Suppressor macrophage (primary cell): ENCODE results near the gene PPP3R2.
"Not testable (repeated sequence)": the region's sequence is repeated elsewhere in the genome, so short reads cannot be mapped to it uniquely, and the experiment has no call there.

Source experiments
- DNase-seq, 4 experiments: peaks; one replicate each; pipeline ENCODE4 v3.0.0-alpha.2; 2020 to 2022

The PPP3R2 gene

DNA sequence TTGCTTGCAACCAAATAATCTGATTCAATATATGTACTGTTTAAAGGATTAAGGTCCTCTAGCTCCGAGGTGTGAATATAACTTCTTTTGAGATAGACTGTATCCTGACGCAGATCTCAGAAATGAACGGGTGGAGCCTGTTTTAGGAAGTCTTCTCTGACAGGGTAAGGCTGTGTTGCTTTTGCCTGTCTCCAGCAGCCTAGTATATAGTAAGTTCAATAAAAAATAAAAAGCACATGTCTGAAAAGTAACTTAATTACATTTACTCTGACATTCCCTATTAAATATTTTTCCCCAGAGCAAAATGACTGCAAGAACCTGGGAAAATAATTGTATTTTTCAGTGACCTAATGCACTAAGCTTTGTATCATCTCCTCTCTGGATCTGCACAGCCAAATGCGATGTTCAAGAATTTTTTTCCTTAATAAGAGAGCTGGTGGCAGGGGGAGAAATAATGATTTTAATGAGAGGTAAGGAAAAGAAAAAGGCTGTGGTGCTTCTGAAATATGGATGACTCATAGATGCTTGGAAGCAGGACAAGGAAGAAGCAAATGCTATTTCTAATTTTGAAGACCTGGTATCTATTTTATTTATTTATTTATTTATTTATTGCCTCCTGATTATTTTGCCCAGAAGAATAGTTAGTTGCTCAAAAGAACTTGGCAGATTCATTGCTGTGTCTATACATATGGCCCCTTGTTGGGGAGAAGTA, 7.3 kb downstream of the PPP3R2 start:
- no peak for DNase-seq

DNA sequence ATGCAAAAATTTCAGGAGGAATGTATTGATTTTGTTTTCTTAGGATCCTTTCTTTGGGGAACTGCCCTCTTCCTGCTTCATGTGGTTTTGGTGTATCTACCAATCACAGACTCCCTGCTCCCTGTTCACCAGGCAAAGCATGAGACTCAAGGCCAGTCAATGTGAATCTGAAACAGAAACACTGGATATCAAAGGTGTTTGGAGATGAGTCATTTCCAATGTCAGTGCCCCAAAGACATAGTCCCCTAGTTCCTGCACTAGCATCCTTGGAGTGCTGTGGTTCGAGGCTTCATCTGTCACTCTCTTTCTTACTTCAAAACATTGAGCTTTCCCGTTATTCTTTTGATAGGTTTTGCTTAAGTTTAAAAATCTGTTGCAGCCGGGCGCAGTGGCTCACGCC, 8.1 kb downstream of the PPP3R2 start:
- DNase-seq, result peak in 3 of 4 experiments; percentile 22 to 47 (median 31)

DNA sequence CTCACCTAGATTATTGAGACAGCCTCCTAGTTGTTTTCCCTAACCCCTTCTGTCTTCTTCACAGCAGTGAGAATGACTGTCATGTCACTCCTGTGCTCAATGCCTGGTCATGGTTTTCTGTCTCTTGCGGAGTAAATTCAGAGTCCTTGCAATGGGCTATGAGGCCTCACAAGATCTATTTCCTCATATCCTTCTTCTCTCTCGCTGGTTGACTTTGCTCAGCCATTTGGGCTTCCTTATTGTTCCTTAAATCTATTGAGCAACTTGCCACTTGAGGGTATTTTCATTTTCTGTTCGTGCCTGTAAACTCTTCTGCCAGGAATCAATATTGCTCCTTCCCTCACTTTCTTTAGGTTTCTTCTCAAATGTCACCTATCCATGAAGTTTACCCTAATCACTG, 9.0 kb downstream of the PPP3R2 start:
- DNase-seq, result peak; percentile 81 to 95 (median 88)

DNA sequence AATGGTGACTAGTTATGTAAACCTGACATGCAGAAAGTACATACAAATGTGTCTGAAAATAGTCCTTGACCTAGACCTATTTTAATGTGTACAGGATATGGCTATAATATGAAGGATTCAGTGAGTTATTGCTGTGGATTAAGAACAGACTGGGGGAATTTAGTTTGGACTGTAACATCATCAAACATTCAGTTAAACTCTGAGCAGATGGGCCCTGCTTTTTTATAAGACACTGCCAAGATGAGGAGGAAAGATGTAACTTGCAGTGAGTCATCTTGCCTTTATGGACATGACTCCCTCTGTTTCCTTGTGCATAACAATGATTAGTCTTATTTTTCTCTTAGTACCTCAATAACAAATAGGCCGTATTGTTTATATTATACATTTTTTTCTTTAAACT, 12.2 kb downstream of the PPP3R2 start:
- DNase-seq, result peak in 2 of 4 experiments; percentile 11 to 23

DNA sequence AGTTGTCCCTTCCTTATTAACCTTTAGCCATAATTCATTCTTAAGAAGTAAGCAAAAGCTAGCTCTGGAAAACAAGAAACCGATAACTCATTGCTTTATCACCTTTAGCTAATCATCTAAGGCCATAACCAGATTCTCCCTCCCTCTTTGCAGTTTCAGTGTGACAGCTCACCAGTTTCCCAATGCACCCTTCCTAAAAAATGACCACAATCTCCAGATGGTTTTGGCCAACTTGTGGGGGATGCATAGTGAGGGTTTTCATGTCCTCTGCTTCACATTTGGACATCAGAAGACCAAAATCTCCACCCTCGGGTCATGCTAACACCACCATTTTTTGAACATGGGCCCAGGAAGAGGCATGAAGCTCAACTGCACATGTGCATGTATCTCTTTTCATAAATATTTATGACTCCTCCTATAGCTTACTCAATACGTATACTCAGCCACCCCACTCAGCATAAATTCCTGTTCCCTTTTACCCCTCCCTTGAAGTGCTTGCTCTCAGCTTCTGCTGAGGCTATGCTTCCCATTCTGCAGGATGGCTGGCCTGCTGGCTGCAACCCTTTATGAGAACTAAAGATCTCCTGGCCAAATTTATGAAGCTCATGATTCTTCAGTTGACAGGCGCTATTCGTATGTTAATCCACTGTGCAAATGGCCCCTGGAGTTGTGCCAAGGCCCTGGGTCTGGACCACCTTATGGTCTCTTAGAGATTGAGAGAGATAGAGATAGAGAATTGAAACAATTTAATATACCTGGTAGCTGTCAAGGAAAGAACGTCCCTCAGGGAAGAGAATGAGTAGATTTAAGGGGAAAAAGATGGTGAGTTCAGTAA, 14.8 kb downstream of the PPP3R2 start:
- peak; percentile 68 to 87 (median 82) for DNase-seq

DNA sequence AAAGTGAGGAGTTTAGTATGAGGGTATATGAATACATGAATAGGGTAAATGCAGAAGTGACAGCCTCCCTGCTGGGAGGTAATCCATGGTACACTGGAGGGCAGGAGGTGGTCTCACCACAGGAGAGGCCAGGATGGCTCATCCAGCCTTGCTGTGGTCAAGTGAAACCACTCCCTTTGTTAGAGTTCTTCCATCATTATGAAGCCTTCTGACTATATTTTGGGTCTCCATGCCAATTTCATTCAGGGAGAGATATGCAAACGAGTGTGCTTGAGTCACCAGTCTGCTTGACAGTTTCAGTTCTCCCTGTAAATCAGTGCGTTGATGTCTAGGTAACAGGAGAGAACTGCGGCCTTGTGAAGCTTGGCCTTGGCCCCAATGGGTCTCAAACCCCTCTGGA, 16.4 kb downstream of the PPP3R2 start:
- peak in 3 of 4 experiments; percentile 13 to 33 (median 20) for DNase-seq

DNA sequence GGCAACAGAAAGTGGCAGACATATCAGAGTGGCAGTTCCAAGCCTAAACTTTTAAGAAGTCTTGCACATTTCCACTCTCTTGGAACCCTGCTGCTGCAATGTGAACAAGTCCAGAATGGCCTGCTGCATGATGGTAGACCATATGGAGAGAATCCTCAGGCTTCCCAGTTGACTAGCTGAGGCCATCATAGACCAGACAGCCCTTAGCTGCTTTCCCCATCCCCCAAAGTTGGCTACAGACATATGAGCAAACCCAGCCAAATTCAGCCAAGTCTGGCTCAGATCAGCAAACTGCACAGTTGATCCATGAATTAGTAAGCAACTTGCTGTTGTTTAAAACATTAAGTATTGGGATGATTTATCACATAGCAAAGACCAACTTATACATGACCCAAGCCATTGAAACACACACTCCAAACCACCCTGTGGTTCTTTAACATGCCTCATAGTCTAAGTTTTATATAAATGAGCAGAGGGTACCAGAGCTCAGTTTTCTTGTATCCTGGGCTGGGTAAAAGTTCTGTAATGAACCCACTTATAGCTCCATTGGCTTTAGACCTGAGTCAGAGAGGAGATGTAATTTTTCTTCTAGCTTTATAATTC, 19.9 kb downstream of the PPP3R2 start:
- no peak for DNase-seq

DNA sequence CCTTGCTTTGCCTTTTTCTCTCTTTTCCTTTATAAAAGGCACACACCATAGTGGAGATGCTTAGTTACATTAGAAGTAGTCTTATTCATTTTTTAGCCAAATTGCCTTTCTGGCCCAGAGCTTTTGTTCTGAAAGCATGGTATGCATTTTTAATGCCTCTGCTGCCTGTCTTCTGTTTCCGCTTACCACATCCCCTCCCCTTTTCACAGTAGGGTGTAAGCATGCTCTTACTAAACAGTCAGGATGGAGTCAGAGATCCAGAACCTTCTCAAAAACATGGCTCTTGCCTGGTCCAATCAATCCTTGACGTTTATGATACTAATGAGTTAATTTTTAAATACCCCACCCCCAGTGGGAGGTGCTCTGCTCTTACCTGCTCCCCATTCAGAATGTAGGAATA, 22.5 kb downstream of the PPP3R2 start:
- no peak for DNase-seq

DNA sequence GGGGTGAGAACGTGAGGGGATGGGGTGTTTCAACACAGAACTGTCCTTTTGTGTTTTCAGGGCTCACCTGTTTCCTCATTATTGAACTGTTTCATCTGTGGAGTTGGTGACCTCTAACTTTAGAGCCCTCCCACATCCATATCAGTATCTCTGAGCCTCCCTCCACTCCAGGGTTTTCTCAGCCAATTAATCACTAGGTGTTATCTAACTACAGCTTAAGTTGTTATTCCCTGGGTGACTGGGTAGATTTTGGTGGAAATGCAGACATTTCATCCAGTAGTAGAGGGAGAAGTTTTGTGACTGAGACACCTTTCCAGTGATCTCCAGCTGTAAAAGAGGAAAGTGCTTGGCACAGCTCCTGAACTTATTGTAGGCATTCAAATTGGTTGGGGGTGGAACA, 23.7 kb downstream of the PPP3R2 start:
- DNase-seq, result no peak

DNA sequence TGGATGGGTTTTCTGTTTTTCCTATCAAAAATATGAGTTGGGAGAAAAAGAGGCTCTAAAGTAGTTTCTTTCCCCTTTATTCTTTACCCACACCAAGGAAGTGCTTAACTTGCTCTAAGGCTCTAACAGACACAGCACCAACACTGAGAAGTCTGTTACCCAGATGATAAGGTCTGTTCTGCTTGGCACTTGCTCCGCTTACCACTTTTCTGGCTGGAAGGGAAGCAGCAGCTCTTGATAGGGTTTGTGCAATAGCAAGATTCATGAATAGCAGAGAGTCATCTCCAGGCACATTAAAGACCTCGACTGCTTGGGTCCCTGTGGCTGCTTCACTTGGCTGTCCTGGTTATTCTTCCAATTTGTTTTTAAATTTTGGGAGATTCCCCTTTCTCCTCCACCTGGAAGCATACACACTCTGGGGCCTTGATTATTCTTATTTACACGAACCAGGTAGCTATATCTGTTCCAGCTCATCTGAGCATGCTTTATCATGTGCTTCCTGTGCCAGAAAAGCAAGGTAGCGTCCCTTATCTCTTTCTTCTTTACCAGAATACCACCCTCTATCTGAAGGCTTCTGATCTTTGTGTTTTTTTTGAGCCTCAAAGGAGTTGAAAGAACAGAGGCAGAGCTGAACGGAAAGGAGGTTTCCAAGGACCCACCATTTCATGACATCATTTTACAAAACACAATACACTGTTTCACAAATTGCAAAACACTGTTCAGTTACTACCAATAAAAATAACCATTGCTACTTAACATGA, 24.8 kb downstream of the PPP3R2 start:
- DNase-seq, result no peak

DNA sequence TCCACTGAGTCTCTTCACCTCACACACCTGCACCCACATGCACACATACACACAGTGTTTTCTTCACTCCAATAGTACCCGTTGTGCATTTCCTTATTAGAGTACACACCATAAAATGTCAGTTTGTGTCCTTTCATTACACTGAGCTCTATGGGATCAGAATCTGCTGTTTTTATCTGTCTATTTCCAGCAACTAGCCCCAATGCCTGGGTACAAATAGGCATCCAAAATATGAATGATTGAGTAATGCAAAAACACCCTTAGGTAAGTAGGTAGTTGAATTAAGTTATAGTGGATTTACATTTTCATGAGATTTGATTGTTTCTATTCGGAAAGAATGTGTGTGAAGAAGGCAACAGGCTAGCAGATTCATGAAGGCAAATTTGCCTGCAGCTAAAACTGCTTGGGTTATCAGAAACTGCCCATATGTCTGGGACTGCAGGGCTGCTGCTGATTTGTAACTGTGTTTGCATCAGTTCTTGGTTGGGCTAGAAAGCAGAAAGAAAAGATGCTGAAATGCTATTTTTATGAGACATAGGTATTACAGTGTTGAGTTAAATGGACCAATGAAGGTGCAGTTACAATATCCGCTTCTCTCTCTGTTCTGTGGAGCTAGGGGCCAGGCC, 26.9 kb downstream of the PPP3R2 start:
- no peak for DNase-seq

DNA sequence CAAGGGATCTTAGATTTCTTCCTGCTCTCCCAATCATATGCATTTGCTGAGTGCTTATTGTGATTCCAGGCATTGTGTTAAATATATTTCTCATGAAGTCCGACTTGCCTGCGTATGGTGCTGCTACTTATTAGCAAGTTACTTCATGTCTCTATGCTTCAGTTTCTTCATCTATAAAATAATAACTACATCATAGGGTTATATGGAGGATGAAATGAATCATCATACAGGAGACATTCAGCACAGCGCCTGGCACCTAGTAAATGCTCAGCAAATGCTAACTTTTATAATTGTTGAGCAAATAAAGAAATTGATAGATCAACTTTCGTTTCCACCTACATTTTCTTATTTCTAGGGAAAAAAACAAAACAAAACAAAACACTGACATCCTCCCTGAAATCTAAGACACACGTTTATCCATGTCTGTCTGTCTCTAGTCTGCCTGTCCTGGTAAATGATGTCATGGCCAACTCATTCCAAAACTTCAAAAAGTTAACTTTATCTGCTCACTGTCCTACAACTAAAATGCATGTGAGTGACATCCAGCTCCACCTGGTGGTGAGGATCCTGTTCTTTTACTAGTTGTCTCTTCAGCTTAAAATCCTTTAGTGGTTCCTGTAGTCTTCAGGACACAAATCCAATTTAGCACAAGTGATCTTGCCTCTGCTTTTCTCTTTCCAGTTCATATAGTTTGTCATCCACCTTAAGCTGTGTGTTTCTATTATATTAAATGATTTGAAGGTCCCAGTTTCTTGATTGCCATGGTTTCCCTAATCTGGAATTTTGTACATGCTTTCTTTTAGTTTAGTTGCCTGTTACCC, 27.7 kb downstream of the PPP3R2 start:
- peak in 3 of 4 experiments; percentile 26 to 42 (median 27) for DNase-seq

DNA sequence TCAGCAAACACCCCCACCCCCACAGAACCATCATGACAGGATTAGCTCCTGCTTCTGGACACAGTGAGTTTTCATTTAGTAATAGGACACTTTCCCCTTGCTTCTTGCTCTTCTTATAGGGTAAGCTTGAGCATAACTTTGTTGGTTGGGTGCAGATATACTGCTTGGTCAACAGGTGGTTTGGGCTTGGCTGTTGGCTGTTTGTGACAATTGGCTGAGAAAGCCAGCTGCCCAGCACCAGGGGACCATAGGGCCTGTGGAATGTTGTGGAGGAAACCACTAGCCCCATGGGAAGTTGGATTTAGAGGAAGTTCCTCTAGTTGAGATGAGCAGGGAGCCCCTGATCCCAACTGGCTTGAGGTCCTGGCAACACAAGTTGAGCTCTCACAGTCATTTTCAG, 30.5 kb downstream of the PPP3R2 start:
- no peak for DNase-seq

DNA sequence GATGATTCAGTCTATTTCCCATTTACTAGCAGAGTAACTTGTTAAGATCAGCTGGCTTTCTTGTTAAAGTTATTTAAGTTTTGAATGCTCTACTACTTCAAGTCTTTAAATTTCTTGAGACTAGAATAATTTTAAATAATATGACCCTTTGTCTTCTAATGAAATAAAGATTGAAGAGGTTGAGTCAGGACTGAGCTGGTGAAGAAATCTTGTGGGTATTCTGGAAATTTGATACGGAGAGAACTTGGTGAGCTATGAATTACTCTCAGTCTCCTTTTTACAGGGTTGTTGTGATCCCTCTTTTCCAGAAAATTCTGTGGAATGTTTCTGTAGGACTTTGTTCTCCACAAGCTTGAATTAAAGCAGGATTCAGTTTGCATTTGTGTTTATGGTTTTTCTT, 31.8 kb downstream of the PPP3R2 start:
- DNase-seq, result no peak

DNA sequence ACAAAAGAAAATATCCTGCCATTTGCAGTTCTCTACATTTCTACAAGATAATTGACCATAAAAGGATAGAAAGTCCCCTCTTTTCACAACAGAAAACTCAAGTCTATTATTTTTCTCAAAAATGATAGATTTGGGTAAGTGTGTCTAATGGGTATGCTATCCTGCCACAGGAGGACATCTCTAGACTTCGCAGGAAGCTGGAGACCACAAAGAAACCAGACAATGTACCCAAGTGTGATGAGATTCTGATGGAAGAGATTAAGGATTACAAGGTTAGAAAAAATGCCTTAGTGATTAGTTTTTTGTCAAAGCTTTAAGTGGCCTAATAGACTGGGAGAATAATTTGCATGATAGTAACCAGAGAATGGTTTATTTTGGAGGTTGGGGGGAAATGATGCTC, 33.0 kb downstream of the PPP3R2 start:
- no peak for DNase-seq

DNA sequence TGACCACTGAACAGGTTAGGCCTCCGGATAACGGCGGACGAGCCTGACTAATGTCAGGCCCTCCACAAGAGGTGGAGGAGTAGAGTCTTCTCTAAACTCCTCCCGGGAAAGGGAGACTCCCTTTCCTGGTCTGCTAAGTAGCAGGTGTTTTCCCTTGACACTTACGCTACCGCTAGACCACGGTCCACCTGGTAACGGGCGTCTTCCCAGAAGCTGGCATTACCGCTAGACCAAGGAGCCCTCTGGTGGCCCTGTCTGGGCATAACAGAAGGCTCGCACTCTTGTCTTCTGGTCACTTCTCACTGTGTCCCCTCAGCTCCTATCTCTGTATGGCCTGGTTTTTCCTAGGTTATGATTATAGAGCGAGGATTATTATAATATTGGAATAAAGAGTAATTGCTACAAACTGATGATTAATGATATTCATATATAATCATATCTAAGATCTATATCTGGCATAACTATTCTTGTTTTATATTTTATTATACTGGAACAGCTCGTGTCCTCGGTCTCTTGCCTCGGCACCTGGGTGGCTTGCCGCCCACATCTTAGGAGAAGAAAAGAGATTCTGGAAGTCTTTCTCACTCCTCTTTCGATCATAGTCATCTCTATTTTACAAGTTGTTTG, 45.2 kb downstream of the PPP3R2 start:
- DNase-seq, result not testable (repeated sequence)

DNA sequence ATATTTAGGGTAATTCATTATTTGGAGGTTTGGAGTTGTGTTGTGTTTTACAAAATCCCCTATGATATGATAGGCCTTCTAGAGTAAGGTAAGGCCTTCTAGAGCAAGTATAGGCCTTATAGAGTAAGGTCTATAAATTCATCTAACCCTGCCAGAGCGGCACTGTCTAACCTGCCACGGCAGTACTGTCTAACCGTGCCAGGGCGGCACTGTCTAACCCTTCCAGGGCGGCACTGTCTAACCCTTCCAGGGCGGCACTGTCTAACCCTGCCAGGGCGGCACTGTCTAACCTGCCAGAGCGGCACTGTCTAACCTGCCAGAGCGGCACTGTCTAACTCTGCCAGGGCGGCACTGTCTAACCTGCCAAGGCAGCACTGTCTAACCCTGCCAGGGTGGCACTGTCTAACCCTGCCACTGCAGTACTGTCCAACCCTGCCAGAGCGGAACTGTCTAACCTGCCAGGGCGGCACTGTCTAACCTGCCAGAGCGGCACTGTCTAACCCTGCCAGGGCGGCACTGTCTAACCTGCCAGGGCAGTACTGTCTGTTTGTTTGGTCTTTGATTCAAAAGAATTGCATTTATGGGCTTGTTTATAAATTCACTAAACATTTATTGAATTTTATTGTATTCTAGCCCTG, 51.6 kb downstream of the PPP3R2 start:
- DNase-seq, result no peak
